Measurements from ENCODE around the gene ADAMTS4. TPM values are rescaled to one million over a fixed set of nuclear protein-coding genes. Genes with fewer than 3 reads are reported as not detected.

Gene ADAMTS4
- total and polyA plus RNA-seq, 9 of the 15 experiments (the other 6 are each of a cell fraction or from before 2014, with no cell fraction given): 0.07 to 3.7 (median 0.41) TPM

DNA sequence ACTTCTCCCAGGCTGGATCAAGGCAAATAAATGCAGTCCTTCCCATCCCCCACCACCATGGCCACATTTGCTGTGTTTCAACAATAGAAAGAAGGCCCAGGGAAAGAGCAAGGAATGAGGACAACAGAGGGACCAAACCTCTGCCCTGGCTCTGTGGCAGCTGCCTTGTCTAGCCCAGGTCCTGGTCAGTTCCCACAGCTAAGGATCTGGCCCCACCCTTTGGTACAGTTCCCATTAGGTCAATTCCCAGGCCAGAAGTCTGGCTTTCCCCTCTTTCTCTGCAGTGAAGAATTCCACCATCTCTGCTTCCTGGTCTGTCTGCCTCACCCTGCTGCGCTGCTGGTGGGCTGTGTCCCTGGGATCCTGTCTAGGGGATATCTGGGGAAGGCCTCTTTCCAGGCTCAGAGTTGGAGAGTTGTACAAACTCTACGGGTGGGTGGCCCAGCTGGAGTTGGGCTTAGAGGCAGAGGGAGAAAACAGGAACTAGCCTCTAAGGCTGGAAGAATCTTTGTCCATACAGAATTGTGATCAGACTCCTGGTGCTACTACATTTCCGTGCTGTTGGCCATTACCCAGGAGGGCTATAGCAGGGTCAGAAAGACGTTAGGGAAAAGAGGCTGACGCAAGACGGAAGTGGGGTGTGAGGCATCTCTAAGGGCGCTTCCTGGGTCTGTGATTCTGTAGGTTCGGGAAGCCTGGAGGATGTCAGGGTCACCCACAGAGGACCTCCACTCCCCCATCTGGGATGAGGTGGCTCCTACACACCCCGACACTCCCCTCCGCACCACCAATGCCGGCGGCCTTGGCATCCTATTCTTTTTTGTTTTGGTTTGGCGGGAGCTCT is 2.4 kb upstream of the ADAMTS4 start (continued):
- TF ChIP-seq, protein P1, sequence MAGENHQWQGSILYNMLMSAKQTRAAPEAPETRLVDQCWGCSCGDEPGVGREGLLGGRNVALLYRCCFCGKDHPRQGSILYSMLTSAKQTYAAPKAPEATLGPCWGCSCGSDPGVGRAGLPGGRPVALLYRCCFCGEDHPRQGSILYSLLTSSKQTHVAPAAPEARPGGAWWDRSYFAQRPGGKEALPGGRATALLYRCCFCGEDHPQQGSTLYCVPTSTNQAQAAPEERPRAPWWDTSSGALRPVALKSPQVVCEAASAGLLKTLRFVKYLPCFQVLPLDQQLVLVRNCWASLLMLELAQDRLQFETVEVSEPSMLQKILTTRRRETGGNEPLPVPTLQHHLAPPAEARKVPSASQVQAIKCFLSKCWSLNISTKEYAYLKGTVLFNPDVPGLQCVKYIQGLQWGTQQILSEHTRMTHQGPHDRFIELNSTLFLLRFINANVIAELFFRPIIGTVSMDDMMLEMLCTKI (IDR thresholded peaks at IDR 0.05; ENCODE audit: partially characterized antibody): no peak
- TF ChIP-seq MAFG (tag; conservative IDR thresholded peaks at IDR 0.05) (no peak), HLTF (IDR thresholded peaks at IDR 0.05) (no peak), TCF3 (CRISPR knock-in tag; IDR thresholded peaks at IDR 0.05) (no peak), ZNF354B (CRISPR knock-in tag; IDR thresholded peaks at IDR 0.05) (no peak), ZNF695 (CRISPR knock-in tag; IDR thresholded peaks at IDR 0.05) (no peak), PTBP1 (IDR thresholded peaks at IDR 0.05; ENCODE audit: low read depth, low read length) (no peak), BMI1 (IDR thresholded peaks at IDR 0.05; ENCODE audit: low read length) (no peak), HNRNPUL1 (IDR thresholded peaks at IDR 0.05; ENCODE audit: low read length) (no peak)
- TF ChIP-seq, protein P2, sequence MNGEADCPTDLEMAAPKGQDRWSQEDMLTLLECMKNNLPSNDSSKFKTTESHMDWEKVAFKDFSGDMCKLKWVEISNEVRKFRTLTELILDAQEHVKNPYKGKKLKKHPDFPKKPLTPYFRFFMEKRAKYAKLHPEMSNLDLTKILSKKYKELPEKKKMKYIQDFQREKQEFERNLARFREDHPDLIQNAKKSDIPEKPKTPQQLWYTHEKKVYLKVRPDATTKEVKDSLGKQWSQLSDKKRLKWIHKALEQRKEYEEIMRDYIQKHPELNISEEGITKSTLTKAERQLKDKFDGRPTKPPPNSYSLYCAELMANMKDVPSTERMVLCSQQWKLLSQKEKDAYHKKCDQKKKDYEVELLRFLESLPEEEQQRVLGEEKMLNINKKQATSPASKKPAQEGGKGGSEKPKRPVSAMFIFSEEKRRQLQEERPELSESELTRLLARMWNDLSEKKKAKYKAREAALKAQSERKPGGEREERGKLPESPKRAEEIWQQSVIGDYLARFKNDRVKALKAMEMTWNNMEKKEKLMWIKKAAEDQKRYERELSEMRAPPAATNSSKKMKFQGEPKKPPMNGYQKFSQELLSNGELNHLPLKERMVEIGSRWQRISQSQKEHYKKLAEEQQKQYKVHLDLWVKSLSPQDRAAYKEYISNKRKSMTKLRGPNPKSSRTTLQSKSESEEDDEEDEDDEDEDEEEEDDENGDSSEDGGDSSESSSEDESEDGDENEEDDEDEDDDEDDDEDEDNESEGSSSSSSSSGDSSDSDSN (IDR thresholded peaks at IDR 0.05; ENCODE audit: borderline replicate concordance in 1 of 2, low read depth in 2 of 2, low read length in 2 of 2): 0 out of 4 replicates have a peak, but pooled peaks of 1 of the 2 experiments have one; percentile 14
- TF ChIP-seq, protein P3, sequence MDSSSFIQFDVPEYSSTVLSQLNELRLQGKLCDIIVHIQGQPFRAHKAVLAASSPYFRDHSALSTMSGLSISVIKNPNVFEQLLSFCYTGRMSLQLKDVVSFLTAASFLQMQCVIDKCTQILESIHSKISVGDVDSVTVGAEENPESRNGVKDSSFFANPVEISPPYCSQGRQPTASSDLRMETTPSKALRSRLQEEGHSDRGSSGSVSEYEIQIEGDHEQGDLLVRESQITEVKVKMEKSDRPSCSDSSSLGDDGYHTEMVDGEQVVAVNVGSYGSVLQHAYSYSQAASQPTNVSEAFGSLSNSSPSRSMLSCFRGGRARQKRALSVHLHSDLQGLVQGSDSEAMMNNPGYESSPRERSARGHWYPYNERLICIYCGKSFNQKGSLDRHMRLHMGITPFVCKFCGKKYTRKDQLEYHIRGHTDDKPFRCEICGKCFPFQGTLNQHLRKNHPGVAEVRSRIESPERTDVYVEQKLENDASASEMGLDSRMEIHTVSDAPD (CRISPR knock-in tag; IDR thresholded peaks at IDR 0.05): no peak
- TF ChIP-seq, protein P4, sequence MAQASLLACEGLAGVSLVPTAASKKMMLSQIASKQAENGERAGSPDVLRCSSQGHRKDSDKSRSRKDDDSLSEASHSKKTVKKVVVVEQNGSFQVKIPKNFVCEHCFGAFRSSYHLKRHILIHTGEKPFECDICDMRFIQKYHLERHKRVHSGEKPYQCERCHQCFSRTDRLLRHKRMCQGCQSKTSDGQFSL (CRISPR knock-in tag; IDR thresholded peaks at IDR 0.05): peak; percentile 24
- TF ChIP-seq, protein P4 (tag; IDR thresholded peaks at IDR 0.05): peak in 1 of 2 experiments; percentile 48; a peak in 2 of 4 replicates
- TF ChIP-seq, protein P5, sequence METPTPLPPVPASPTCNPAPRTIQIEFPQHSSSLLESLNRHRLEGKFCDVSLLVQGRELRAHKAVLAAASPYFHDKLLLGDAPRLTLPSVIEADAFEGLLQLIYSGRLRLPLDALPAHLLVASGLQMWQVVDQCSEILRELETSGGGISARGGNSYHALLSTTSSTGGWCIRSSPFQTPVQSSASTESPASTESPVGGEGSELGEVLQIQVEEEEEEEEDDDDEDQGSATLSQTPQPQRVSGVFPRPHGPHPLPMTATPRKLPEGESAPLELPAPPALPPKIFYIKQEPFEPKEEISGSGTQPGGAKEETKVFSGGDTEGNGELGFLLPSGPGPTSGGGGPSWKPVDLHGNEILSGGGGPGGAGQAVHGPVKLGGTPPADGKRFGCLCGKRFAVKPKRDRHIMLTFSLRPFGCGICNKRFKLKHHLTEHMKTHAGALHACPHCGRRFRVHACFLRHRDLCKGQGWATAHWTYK (CRISPR knock-in tag; IDR thresholded peaks at IDR 0.05): no peak
